Measurements from ENCODE around the gene SMARCD1.
"Not testable (repeated sequence)": the region's sequence is repeated elsewhere in the genome, so short reads cannot be mapped to it uniquely, and the experiment has no call there.

The SMARCD1 gene

DNA sequence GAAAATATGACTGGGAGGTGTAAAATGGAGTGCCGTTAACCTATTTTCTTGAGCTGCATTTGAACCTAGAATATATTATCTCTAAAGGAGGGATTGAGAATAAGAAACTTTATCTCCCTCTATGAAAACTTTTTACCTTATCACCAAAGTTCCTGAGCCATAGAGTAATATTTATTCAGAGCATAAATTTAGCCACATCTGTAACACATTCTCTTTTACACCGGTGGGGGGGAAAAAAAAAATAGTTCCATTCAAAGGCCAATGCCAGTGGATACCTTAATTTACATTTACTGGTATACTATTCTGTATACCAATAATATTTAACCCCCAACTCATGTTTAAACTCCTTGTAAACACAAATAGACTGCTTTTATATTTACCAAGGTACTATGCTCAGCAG, 60.3 kb downstream of the SMARCD1 start:
- no peak for DNase-seq

GRCh38 chr12:50147281-50147680, 62.1 kb downstream of the SMARCD1 start:
- no peak for DNase-seq

- DNase-seq, result not testable (repeated sequence)
Observed at GRCh38 chr12:50148011-50148410, 62.9 kb downstream of the SMARCD1 start.

- no peak for DNase-seq
Observed at GRCh38 chr12:50149311-50149710, 64.2 kb downstream of the SMARCD1 start.

Measured in stimulated activated naive CD4-positive, alpha-beta T cell (primary cell).